Vagina (tissue), 2 donors: ENCODE measurements around the gene PKIB. TPM values are rescaled to one million over a fixed set of nuclear protein-coding genes. Genes with fewer than 3 reads are reported as not detected.

ENCODE experiments used
- DNase-seq, 2 donors: peaks; one replicate each; pipeline ENCODE4 v3.0.0-alpha.2; 2017; ENCODE audit errors: extremely low spot score in 2 of 2
- H3K27ac ChIP-seq: fragments of 200-600 bp; sonication (generic); one replicate; pipeline ENCODE4 v1.5.1; 2019
- H3K27me3 ChIP-seq: fragments of 200-600 bp; sonication (generic); one replicate; pipeline ENCODE4 v1.5.1; 2019
- H3K36me3 ChIP-seq, 2 donors: fragments of 200-600 bp; sonication (generic); one replicate each; pipeline ENCODE4 v1.5.1; 2017 to 2019
- H3K4me1 ChIP-seq: fragments of 200-600 bp; sonication (generic); one replicate; pipeline ENCODE4 v1.5.1; 2019
- H3K4me3 ChIP-seq, 2 donors: fragments of 200-600 bp; sonication (generic); 1 replicate in 1 of 2; 2 replicates in 1 of 2; pipeline ENCODE4 v1.5.1; 2016 to 2019
- H3K9me3 ChIP-seq: fragments of 200-600 bp; sonication (generic); one replicate; pipeline ENCODE4 v1.5.1; 2019
- POLR2A ChIP-seq, 2 donors: fragments of 450-650 bp; IDR thresholded peaks; one replicate each; pipeline ENCODE4 v1.6.1; 2017; ENCODE audit warnings: antibody characterized with exemption in 2 of 2, mild to moderate bottlenecking in 2 of 2, moderate library complexity in 2 of 2
- POLR2AphosphoS5 ChIP-seq, 2 donors: sonication (generic); formaldehyde crosslinking; IDR thresholded peaks; one replicate each; pipeline ENCODE4 v1.9.0; 2017; ENCODE audit warnings: antibody characterized with exemption in 2 of 2, mild to moderate bottlenecking in 2 of 2, low read depth in 1 of 2; ENCODE audit not compliant: insufficient read depth in 1 of 2
- intact Hi-C: fragments of 100-400 bp; cut with DNase I; formaldehyde crosslinking; loops from one replicate; pipeline ENCODE4 v1.15.1; 2023
- total RNA-seq: library from RNA; depleted of rRNA; stranded (reverse); fragments of >200 nt; gene quantifications from one replicate; pipeline ENCODE4 v1.2.3, GENCODE V29; 2016
- TF ChIP-seq, protein P1 (sequence below), 3 experiments: fragments of 450-650 bp in 2 of 3; fragments of 200-600 bp in 1 of 3; sonication (generic) in 1 of 3; IDR thresholded peaks; one replicate each; pipeline ENCODE4 v1.5.1; 2017 to 2019; ENCODE audit warnings: antibody characterized with exemption in 3 of 3, mild to moderate bottlenecking in 2 of 3, moderate library complexity in 2 of 3

PKIB gene
- total RNA-seq, 1 donor from 2014 or later: 2.7 TPM

DNA sequence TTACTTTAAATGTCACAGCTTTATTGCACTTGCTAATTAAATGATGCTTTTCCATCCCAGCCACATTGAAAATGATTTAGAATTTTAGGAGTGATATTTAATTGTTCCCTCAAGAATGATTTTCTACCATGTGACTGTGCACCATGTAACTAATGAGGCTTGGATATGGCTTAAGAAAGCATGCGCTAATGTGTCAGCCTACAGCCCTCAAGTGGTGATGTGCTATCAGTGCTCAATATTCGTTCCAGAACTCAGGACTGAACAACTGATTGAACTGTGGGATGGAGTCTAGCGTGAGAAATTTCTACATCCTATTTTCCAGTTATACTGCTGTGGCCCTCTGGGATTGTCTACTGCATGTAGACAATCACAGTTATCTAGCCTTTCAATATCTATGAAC is 71.5 kb downstream of the PKIB start:
- Histone ChIP-seq H3K27me3 (no peaks in the 10 kb centered on the region), H3K4me3 (no peak overlapping the region), H3K27ac (no peak overlapping the region), H3K36me3 (no peaks in the 10 kb centered on the region), H3K9me3 (no peaks in the 10 kb centered on the region), H3K4me1 (no peaks in the 10 kb centered on the region)
- no peak for DNase-seq
- no peak for TF ChIP-seq POLR2A (IDR thresholded peaks at IDR 0.05)
- TF ChIP-seq, protein P1, sequence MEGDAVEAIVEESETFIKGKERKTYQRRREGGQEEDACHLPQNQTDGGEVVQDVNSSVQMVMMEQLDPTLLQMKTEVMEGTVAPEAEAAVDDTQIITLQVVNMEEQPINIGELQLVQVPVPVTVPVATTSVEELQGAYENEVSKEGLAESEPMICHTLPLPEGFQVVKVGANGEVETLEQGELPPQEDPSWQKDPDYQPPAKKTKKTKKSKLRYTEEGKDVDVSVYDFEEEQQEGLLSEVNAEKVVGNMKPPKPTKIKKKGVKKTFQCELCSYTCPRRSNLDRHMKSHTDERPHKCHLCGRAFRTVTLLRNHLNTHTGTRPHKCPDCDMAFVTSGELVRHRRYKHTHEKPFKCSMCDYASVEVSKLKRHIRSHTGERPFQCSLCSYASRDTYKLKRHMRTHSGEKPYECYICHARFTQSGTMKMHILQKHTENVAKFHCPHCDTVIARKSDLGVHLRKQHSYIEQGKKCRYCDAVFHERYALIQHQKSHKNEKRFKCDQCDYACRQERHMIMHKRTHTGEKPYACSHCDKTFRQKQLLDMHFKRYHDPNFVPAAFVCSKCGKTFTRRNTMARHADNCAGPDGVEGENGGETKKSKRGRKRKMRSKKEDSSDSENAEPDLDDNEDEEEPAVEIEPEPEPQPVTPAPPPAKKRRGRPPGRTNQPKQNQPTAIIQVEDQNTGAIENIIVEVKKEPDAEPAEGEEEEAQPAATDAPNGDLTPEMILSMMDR (IDR thresholded peaks at IDR 0.05): no peak
- no peak for TF ChIP-seq POLR2AphosphoS5 (IDR thresholded peaks at IDR 0.05; ENCODE audit: insufficient read depth in 1 of 2, low read depth in 1 of 2)
- intact Hi-C loops: no loop called here

DNA sequence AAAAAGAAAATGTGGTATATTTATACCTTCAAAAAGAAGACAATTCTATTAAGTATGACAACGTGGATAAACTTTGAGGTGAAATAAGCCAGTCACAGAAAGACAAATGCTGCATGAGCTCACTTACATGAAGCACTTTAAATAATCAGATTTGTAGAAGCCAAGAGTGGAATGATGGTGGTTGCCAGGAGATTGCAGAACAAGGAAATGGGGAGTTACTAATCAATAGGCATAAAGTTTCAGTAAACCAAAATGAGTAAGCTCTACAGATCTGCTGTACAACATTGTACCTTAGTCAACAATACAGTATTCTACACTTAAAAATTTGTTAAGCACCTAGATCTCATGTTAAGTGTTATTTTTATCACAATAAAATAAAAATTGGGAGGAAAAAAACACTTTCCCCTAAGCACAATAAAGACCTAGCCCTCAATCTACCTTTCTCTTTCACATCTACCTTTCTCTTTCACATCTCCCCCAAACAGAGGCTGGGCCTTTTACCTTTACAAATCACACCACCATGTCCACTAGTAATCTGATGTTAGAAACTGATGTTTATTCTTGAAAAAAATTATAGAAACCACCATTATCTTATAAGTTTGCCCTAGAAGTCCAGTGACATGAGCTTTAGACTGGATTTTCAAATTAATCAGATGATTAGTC is 73.9 kb downstream of the PKIB start:
- no peak overlapping the region for H3K27ac ChIP-seq
- H3K9me3 ChIP-seq: no peaks in the 10 kb centered on the region
- intact Hi-C loops: no loop called here
- no peaks in the 10 kb centered on the region for H3K36me3 ChIP-seq
- H3K27me3 ChIP-seq: no peaks in the 10 kb centered on the region
- TF ChIP-seq POLR2A (IDR thresholded peaks at IDR 0.05) (no peak), POLR2AphosphoS5 (IDR thresholded peaks at IDR 0.05; ENCODE audit: insufficient read depth in 1 of 2, low read depth in 1 of 2) (no peak)
- TF ChIP-seq, protein P1 (IDR thresholded peaks at IDR 0.05): no peak
- H3K4me3 ChIP-seq: no peak overlapping the region
- no peaks in the 10 kb centered on the region for H3K4me1 ChIP-seq
- DNase-seq: no peak

DNA sequence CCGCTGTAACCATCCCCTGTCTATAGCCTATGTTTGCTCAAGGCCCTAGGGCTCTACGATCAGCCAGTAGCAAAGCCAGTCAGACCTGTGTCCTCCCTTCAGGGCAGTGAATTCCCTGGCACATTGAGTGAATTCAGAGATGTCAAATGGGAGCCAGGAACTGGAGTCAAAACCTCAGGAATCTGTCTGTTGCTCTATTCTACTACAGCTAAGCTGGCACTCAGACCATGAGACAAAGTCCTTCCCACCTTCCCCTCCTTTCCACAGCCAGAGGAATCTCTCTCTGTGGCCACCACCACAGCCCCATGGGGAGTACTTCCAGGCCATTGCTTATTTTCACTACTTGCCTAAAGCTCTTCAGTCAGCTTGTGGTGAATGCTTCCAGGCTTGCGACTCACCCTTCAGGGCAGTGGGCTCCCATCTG is 82.0 kb downstream of the PKIB start:
- Histone ChIP-seq H3K36me3 (no peaks in the 10 kb centered on the region), H3K4me3 (no peak overlapping the region), H3K27me3 (no peaks in the 10 kb centered on the region), H3K4me1 (no peaks in the 10 kb centered on the region), H3K27ac (no peak overlapping the region), H3K9me3 (no peaks in the 10 kb centered on the region)
- no peak for TF ChIP-seq POLR2AphosphoS5 (IDR thresholded peaks at IDR 0.05; ENCODE audit: insufficient read depth in 1 of 2, low read depth in 1 of 2)
- TF ChIP-seq, protein P1 (IDR thresholded peaks at IDR 0.05): no peak
- no peak for TF ChIP-seq POLR2A (IDR thresholded peaks at IDR 0.05)
- DNase-seq: no peak
- intact Hi-C loops: no loop called here

DNA sequence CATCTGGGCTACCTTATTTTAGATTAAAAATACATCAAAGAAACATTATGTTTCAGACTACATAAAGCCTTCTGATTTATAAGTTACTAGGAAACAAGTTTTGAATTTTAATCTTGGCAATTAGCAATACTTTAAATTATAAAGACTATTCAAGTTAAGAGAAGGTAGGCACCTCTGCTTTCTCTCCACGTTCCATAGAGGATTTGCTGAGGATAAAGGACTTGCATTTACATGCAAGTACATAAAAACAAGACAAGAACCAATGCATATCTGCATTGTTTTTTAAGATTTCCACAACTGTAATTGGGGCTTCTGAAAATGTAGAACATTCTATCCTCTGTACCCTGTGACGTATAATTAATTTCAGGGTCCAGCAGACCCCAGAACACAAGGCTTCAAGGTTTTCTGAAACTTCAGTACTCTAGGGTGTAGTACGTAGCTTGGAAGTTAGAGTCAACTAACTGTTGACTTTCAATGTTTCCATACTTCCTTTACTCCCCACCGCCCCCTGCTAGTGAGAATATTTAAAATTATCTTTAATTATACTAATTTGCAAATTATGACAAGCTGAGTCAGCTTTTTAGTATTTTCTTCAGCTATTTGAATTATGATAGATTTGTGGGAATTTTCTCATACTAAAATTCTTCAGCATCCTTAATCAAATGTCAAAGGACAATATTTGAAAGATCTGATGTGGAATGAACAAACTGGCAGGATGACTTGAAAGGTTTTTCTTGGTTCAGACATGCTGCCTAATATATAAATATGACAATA is 82.8 kb downstream of the PKIB start:
- H3K4me3 ChIP-seq: no peak overlapping the region
- TF ChIP-seq POLR2A (IDR thresholded peaks at IDR 0.05) (no peak), POLR2AphosphoS5 (IDR thresholded peaks at IDR 0.05; ENCODE audit: insufficient read depth in 1 of 2, low read depth in 1 of 2) (no peak)
- TF ChIP-seq, protein P1 (IDR thresholded peaks at IDR 0.05): no peak
- H3K27ac ChIP-seq: no peak overlapping the region
- no peaks in the 10 kb centered on the region for H3K9me3 ChIP-seq
- H3K27me3 ChIP-seq: no peaks in the 10 kb centered on the region
- no peaks in the 10 kb centered on the region for H3K4me1 ChIP-seq
- DNase-seq: no peak
- H3K36me3 ChIP-seq: no peaks in the 10 kb centered on the region
- intact Hi-C loops: no loop called here

DNA sequence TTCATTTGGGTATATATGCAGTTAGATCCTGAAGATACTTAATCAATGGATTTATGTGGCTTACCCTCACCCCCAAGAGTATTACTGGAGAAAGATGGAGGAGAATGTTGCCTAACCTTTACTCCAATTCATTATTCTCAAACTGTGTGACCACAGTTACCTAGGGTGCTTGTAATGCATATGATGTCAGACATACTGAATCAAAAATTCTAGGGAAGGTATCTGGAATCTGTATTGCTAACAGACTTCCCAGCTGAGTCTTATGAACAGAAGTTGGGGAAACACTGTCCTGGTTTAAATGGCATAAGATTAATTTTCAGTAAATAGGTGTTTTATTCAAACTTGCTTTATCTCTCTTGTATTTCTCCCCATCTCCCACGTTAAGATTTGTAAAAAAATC is 83.9 kb downstream of the PKIB start:
- TF ChIP-seq POLR2A (IDR thresholded peaks at IDR 0.05) (no peak), POLR2AphosphoS5 (IDR thresholded peaks at IDR 0.05; ENCODE audit: insufficient read depth in 1 of 2, low read depth in 1 of 2) (no peak)
- TF ChIP-seq, protein P1 (IDR thresholded peaks at IDR 0.05): no peak
- Histone ChIP-seq H3K4me1 (no peaks in the 10 kb centered on the region), H3K27ac (no peak overlapping the region), H3K9me3 (no peaks in the 10 kb centered on the region), H3K4me3 (no peak overlapping the region), H3K27me3 (no peaks in the 10 kb centered on the region), H3K36me3 (no peaks in the 10 kb centered on the region)
- DNase-seq: no peak
- intact Hi-C loops: no loop called here
